DOHH2 (cell line): Measurements from ENCODE around the gene CR1.

ENCODE experiments used
- CTCF ChIP-seq: fragments of 200-600 bp; sonication (generic); IDR thresholded peaks from one replicate; pipeline ENCODE4 v1.5.1; 2014; ENCODE audit warnings: antibody characterized with exemption, mild to moderate bottlenecking, low read depth, low read length; ENCODE audit not compliant: poor library complexity, severe bottlenecking
- EZH2phosphoT487 ChIP-seq: fragments of 200-600 bp; sonication (generic); IDR thresholded peaks from 2 replicates; pipeline ENCODE4 v1.6.1; 2017; ENCODE audit warnings: borderline replicate concordance, mild to moderate bottlenecking, antibody characterized with exemption, low read length, moderate library complexity, mixed read lengths

DNA sequence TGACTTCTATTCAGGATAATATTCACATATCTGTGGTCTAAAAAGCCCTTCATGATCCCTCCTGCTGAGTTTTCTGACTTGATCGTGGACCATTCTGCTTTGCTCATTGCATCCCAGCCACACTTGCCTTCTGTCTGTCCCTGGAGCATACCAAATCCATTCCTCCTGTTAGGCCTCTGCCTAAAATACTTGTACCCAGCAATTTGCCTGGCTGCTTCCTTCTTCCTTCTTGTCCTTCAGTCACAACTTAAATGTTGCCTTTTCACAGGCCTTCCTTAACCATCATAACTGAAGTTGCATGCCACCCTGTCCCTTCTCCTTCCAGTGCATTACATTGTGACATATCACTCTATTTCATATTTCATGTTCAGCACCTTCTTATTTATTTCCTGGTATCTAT lies 37.5 kb upstream of the CR1 start:
- TF ChIP-seq CTCF (no peak), EZH2phosphoT487 (no peak)
